SH-SY5Y (cell line): Measurements from ENCODE around the gene SCN7A.

ENCODE experiments used
- GATA2 ChIP-seq: IDR thresholded peaks from 2 replicates; pipeline ENCODE4 v1.6.1; 2011; ENCODE audit warnings: mild to moderate bottlenecking, low read depth, low read length
- GATA3 ChIP-seq: IDR thresholded peaks from 2 replicates; pipeline ENCODE4 v1.6.1; 2011; ENCODE audit warnings: low read depth, mild to moderate bottlenecking, low read length, moderate library complexity

Gene SCN7A

GRCh38 chr2:166436189-166436588 is 57.9 kb downstream of the SCN7A start:
- no peak for TF ChIP-seq GATA3
- TF ChIP-seq GATA2, result no peak

DNA sequence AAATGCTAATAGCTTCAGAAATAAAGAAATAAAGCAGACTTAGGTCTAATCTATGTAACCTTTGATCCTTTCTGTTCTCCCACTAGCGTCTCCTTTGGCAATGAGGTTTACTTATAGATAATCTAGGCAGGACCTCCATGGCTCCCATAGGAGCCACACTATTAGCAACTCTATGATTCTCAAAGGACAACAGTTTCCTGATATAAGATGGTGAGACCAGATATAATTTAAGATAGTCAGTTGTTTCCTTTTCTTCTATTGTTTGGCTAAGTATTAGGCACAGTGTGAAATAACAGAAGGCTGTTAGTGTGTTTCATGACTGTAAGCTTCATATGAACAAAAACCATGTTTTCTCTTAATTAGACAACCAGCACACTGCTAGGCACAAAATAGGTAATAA is 59.6 kb downstream of the SCN7A start:
- TF ChIP-seq GATA3, result no peak
- no peak for TF ChIP-seq GATA2

DNA sequence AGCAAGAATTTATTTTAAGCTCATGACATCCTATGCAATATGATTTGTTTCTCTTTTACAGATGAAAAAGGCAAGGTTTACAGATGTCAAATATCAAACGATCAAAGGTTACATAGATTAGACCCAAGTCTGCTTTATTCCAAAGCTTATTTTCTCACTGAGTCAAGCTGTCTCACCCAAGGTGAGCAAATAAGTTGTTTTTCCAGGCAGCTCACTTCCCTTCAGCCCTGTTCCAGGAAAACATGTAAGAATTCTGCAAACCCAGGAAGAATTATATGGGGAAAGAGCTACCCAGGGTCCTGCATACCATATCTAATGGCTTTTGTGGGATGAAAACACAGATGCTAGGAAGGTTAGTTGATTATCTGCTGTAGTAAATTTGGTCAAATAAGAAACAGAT is 60.6 kb downstream of the SCN7A start:
- TF ChIP-seq GATA2, result no peak
- no peak for TF ChIP-seq GATA3

- TF ChIP-seq GATA3, result peak; percentile 47; the same call in 1 of the 2 replicates
- TF ChIP-seq GATA2, result no peak; the same call in 1 of the 2 replicates
Observed at GRCh38 chr2:166432331-166432730, 61.7 kb downstream of the SCN7A start.

DNA sequence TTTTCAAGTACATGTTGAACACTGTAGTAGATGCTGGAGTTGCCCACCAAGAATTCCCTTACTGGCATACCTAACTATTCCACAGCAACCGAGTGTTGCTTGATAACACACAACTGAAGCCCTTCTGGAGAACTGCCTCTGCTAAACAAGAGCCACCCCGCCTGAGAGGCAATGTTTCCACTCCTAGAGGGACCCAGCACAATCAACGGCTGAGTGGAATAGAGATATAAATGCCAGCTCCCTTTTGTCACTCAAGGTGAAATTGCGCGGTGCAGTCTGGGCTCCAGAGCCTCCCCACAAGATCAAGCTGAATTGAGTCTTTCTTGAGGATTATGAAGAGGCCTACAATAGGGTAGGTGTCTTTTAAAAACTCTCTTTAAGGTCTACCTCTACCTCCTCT is 69.2 kb downstream of the SCN7A start:
- TF ChIP-seq GATA3 (no peak), GATA2 (no peak)

- TF ChIP-seq GATA2, result no peak
- TF ChIP-seq GATA3, result no peak
Observed at GRCh38 chr2:166419616-166419934, 74.5 kb downstream of the SCN7A start.

DNA sequence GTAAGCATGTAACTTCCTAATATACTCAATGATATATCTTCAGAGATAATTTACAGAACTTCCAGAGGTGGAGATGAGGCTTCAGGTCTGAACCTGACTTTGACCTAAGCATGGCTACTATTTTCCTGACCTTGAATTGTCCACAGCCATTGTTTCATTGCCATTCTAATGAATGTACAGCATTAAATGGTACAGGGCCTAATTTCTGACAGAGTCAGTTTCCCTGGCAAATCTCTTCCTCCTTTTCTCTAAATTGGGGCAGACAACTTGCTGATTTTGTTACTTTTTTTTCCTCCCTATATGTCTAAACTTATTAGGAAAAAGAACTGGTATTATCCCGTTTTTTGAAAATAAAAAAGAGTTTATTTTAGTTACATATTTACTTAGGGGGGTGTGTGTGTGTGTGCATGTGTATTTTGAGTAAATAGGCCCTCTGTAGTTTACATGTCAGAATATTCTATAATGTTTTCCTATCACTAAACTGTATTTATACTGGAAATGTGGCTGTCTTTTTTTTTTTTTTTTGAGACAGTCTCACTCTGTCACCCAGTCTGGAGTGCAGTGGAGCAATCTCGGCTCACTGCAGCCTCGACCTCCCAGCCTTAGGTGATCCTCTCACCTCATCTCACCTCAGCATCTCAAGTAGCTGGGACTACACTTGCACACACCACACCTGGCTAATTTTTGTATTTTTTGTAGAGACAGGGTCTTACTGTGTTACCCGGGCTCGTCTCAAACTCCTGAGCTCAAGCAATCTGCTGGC is 75.0 kb downstream of the SCN7A start:
- TF ChIP-seq GATA2 (no peak), GATA3 (no peak)

GRCh38 chr2:166417669-166418068 is 76.4 kb downstream of the SCN7A start:
- TF ChIP-seq GATA3, result no peak
- no peak for TF ChIP-seq GATA2

DNA sequence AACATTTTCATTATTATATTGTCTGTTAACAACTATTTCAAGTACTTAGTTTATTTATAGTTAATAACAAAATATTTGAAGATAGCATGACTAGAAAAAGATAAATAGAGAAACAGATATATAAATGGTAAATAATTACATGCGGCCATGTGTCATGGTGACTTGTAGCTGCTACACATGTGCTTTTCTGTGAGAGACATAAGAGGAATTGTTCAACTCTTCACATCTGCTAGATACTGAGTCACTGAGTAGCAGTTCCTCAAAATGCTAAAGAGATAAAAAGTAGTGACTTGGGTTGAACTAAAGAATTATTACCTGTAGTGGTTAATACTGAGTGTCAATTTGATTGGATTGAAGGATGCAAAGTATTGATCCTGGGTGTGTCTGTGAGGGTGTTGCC is 80.8 kb downstream of the SCN7A start:
- TF ChIP-seq GATA3 (no peak), GATA2 (no peak)

- TF ChIP-seq GATA2 (no peak), GATA3 (no peak)
Observed at GRCh38 chr2:166411473-166412230, 82.4 kb downstream of the SCN7A start.

DNA sequence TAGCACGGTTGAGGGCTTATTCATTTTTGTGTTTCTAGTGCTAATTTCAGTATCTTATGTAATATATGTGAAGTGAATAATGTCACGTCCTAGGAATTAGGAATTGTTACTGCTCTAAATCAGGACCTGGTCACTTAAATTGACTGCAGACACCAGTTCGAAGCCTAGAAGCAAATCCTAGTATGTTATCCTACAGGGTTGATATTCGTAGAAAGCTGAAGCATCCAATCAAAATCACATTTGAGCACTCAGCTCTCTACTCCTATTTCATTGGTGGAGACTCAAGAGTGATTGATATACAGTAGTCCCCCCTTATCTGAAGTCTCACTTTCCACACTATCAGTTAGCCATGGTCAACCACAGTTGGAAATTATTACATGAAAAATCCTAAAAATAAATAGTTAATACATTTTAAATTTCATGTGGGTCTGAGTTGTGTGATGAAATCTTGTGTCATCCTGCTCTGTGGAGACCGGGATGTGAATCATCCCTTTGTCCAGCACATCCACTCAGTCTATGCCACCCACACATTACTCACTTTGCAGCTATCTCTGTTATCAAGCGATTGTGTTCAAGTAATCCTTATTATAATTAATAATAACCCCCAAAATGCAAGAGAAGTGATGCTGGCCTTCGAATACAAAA is 83.1 kb downstream of the SCN7A start:
- TF ChIP-seq GATA3 (no peak), GATA2 (no peak)

DNA sequence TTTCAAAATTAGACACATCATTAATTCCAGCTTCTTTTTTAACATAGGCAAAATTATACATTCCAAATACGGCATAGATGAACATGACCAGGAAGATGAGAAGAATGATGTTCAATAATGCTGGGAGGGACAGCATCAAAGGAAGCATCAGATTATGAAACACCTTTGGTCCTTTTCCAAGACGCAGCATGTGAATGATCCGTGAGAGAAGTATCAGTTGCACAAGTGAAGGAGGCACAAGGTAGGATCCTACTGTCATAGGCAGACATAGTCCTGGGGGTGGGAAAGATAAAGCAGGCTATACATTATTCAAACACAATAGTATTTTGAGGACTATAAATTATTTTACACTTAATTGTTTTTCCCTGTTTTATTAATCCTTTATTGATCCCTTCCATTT is 87.7 kb downstream of the SCN7A start:
- TF ChIP-seq GATA2, result no peak
- TF ChIP-seq GATA3, result no peak

DNA sequence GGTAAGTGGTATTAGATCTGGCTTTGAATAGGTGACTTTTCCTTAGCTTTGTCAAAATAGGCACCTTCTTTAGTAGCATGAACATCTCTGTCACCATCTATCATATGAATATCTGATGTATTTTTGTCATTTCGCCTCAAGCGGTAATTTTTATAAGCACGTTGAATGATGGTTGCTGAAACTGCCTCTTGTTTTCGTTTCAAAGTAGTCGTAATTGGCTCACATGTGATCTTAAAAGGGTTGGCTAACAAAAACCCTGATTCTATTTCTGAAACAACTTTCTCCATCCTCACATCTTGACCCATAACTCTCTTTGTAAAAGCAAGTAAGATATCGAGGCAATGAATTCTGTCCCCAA is 88.5 kb downstream of the SCN7A start:
- TF ChIP-seq GATA3 (no peak), GATA2 (no peak)

- TF ChIP-seq GATA2 (0 out of 2 replicates have a peak, but pooled peaks have one; percentile 21), GATA3 (peak; percentile 39; the same call in 1 of the 2 replicates)
Observed at GRCh38 chr2:166404831-166405568, 89.0 kb downstream of the SCN7A start.
